OCI-LY7 (cell line): ENCODE data around the gene ZC3H15.

Source experiments
- EZH2phosphoT487 ChIP-seq: fragments of 200-600 bp; sonication (generic); IDR thresholded peaks from 2 replicates; pipeline ENCODE4 v1.6.1; 2018; ENCODE audit warnings: low read depth, borderline replicate concordance, mild to moderate bottlenecking, mixed run types, antibody characterized with exemption, low read length, moderate library complexity, mixed read lengths
- TF ChIP-seq, protein P1 (sequence below): fragments of 200-600 bp; sonication (generic); conservative IDR thresholded peaks from 2 replicates; pipeline ENCODE4 v1.5.1; 2014; ENCODE audit warnings: mild to moderate bottlenecking, antibody characterized with exemption, low read length, moderate library complexity, mixed read lengths

DNA sequence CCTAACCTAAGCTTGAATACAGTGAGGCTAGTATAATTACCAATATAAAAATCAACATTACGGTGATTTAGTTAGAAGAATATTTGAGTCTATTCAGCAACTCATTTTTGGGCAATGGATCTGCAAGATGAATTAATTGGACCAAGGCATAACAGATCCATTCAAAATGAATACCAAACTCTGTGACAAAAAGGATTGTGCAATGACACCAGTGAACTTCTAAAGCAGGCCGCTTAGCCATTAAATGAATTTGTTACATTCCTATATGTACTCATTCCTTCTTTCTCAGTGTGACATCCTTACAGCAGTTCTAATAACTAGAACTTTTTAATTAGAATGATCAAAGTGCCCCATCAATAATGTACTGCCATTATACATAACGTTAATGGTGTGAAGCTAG, 44.3 kb downstream of the ZC3H15 start:
- TF ChIP-seq, protein P1, sequence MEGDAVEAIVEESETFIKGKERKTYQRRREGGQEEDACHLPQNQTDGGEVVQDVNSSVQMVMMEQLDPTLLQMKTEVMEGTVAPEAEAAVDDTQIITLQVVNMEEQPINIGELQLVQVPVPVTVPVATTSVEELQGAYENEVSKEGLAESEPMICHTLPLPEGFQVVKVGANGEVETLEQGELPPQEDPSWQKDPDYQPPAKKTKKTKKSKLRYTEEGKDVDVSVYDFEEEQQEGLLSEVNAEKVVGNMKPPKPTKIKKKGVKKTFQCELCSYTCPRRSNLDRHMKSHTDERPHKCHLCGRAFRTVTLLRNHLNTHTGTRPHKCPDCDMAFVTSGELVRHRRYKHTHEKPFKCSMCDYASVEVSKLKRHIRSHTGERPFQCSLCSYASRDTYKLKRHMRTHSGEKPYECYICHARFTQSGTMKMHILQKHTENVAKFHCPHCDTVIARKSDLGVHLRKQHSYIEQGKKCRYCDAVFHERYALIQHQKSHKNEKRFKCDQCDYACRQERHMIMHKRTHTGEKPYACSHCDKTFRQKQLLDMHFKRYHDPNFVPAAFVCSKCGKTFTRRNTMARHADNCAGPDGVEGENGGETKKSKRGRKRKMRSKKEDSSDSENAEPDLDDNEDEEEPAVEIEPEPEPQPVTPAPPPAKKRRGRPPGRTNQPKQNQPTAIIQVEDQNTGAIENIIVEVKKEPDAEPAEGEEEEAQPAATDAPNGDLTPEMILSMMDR: no peak
- no peak for TF ChIP-seq EZH2phosphoT487
